Keratinocyte (primary cell): ENCODE results near the gene STK32B. TPM values are rescaled to one million over a fixed set of nuclear protein-coding genes. Genes with fewer than 3 reads are reported as not detected.

Experiments used
- DNase-seq: peaks from one replicate; pipeline ENCODE4 v3.0.0-alpha.2; 2011; ENCODE audit warnings: low read depth, missing footprints, low spot score
- FAIRE-seq: peaks from 2 replicates; lab custom pipeline; 2011; peaks lifted over from hg19 to GRCh38; lab: Jason Lieb, UNC
- H2AFZ ChIP-seq: 2 replicates; pipeline ENCODE4 v1.6.0; 2012; ENCODE audit warnings: low read length, control low read depth, inconsistent platforms; ENCODE audit not compliant: control insufficient read depth
- H3K27ac ChIP-seq: 2 replicates; pipeline ENCODE4 v1.5.1; 2011; ENCODE audit warnings: low read length; ENCODE audit not compliant: control insufficient read depth, insufficient read depth
- H3K27me3 ChIP-seq: 3 replicates; pipeline ENCODE4 v1.6.0; 2011; ENCODE audit warnings: low read length; ENCODE audit not compliant: control insufficient read depth, insufficient read depth; ENCODE audit errors: extremely low read depth
- H3K36me3 ChIP-seq, 2 experiments: 2 replicates in 1 of 2; 3 replicates in 1 of 2; pipeline ENCODE4 v1.5.1; 2011; ENCODE audit warnings: low read length in 2 of 2, mild to moderate bottlenecking in 1 of 2; ENCODE audit not compliant: control insufficient read depth in 2 of 2, insufficient read depth in 2 of 2; ENCODE audit errors: extremely low read depth in 1 of 2
- H3K4me1 ChIP-seq: 3 replicates; pipeline ENCODE4 v1.5.1; 2011; ENCODE audit warnings: low read length; ENCODE audit not compliant: control insufficient read depth, insufficient read depth; ENCODE audit errors: extremely low read depth
- H3K4me2 ChIP-seq: 3 replicates; pipeline ENCODE4 v1.6.0; 2011; ENCODE audit warnings: low read depth, low read length; ENCODE audit not compliant: control insufficient read depth, insufficient read depth; ENCODE audit errors: extremely low read depth
- H3K4me3 ChIP-seq, 3 experiments: fragments of 200-600 bp in 1 of 3; sonication (generic) in 1 of 3; 2 replicates in 2 of 3; 3 replicates in 1 of 3; pipeline ENCODE4 v1.5.1; 2011 to 2016; ENCODE audit warnings: low read length in 3 of 3, mild to moderate bottlenecking in 3 of 3, control low read depth in 2 of 3, inconsistent platforms in 1 of 3, low read depth in 1 of 3, mixed read lengths in 1 of 3, mixed run types in 1 of 3, moderate library complexity in 1 of 3; ENCODE audit not compliant: control insufficient read depth in 2 of 3, insufficient read depth in 2 of 3; ENCODE audit errors: extremely low read depth in 1 of 3
- H3K79me2 ChIP-seq: 2 replicates; pipeline ENCODE4 v1.6.0; 2012; ENCODE audit warnings: low read length; ENCODE audit not compliant: control insufficient read depth, insufficient read depth
- H3K9ac ChIP-seq: 3 replicates; pipeline ENCODE4 v1.6.0; 2011; ENCODE audit warnings: low read length; ENCODE audit not compliant: control insufficient read depth, insufficient read depth; ENCODE audit errors: extremely low read depth
- H3K9me1 ChIP-seq: 3 replicates; pipeline ENCODE4 v1.6.0; 2011; ENCODE audit warnings: low read length; ENCODE audit not compliant: control insufficient read depth, insufficient read depth; ENCODE audit errors: extremely low read depth
- H3K9me3 ChIP-seq: 2 replicates; pipeline ENCODE4 v1.5.1; 2012; ENCODE audit warnings: low read depth, low read length; ENCODE audit not compliant: control insufficient read depth
- H4K20me1 ChIP-seq: 3 replicates; pipeline ENCODE4 v1.6.0; 2011; ENCODE audit warnings: low read length; ENCODE audit not compliant: control insufficient read depth, insufficient read depth; ENCODE audit errors: extremely low read depth
- CTCF ChIP-seq, 3 experiments: IDR thresholded peaks in 1 of 3; conservative IDR thresholded peaks in 1 of 3; optimal IDR thresholded peaks in 1 of 3; 2 replicates in 2 of 3; 3 replicates in 1 of 3; pipeline versions ENCODE3 to v1.5.1; 2011; ENCODE audit warnings: low read length in 3 of 3, mild to moderate bottlenecking in 3 of 3, moderate library complexity in 2 of 3, control low read depth in 1 of 3, inconsistent platforms in 1 of 3; ENCODE audit not compliant: insufficient read depth in 2 of 3; ENCODE audit errors: extremely low read depth in 1 of 3
- EZH2 ChIP-seq: IDR thresholded peaks from one replicate; pipeline ENCODE4 v1.6.1; 2012; ENCODE audit warnings: inconsistent platforms, mild to moderate bottlenecking, low read length, moderate library complexity
- dilution Hi-C: fragments of 300-500 bp; cut with MboI; formaldehyde crosslinking; loops from one replicate; pipeline ENCODE4 v1.7.0; 2020; ENCODE audit warnings: low sequenced_read_pairs; ENCODE audit not compliant: extremely low pct_ligation_motif_present
- polyA plus RNA-seq, 5 experiments: library from polyadenylated mRNA; depleted of rRNA in 3 of 5; stranded (reverse) in 3 of 5; stranded (forward) in 1 of 5; unstranded in 1 of 5; fragments of >200 nt; gene quantifications; 1 replicate in 1 of 5; 2 replicates in 3 of 5; 3 replicates in 1 of 5; pipeline versions ENCODE4 v1.2.1 to v1.2.3, GENCODE V29; 2011 to 2012; ENCODE audit warnings: missing spikeins in 2 of 5, low read depth in 1 of 5, low replicate concordance in 1 of 5
- small RNA-seq, 3 experiments: library from RNA; depleted of rRNA; stranded (forward); fragments of <200 nt; gene quantifications; one replicate each; pipeline ENCODE3, GENCODE V24; 2012; ENCODE audit warnings: low read depth in 3 of 3, low replicate concordance in 1 of 3; ENCODE audit not compliant: insufficient read length in 3 of 3

Gene STK32B
- polyA plus RNA-seq, 1 donor (not counting 4 experiments of a cell fraction or from before 2014, with no cell fraction given): 3.4 TPM

GRCh38 chr4:5545271-5545670 lies 494.0 kb downstream of the STK32B start:
- peaks cover 0 to 5% of the 10 kb centered on the region in 2 experiments for H3K36me3 ChIP-seq
- FAIRE-seq (no peak), DNase-seq (no peak)
- dilution Hi-C loops: no loop called here
- H3K4me1 ChIP-seq: no peaks in the 10 kb centered on the region
- H3K9me3 ChIP-seq: no peaks in the 10 kb centered on the region
- no peaks in the 10 kb centered on the region for H3K27me3 ChIP-seq
- no peak overlapping the region for H2AFZ ChIP-seq
- H3K4me2 ChIP-seq: no peak overlapping the region
- TF ChIP-seq CTCF (optimal IDR thresholded peaks at IDR 0.05 in 1 of 3, IDR thresholded peaks at IDR 0.05 in 1 of 3, conservative IDR thresholded peaks at IDR 0.05 in 1 of 3; ENCODE audit: extremely low read depth in 1 of 3, insufficient read depth in 2 of 3, low read length in 3 of 3) (no peak), EZH2 (no peak)
- H3K27ac ChIP-seq: no peak overlapping the region
- no peak overlapping the region for H3K9ac ChIP-seq
- H3K9me1 ChIP-seq: no peaks in the 10 kb centered on the region
- H4K20me1 ChIP-seq: no peaks in the 10 kb centered on the region
- no peaks in the 10 kb centered on the region for H3K79me2 ChIP-seq
- H3K4me3 ChIP-seq: no peak overlapping the region

- Histone ChIP-seq H3K27me3 (no peaks in the 10 kb centered on the region), H3K9me1 (no peaks in the 10 kb centered on the region), H3K4me3 (no peak overlapping the region), H2AFZ (no peak overlapping the region), H3K4me1 (no peaks in the 10 kb centered on the region), H3K27ac (no peak overlapping the region), H4K20me1 (no peaks in the 10 kb centered on the region), H3K36me3 (peaks cover 0 to 2% of the 10 kb centered on the region in 2 experiments), H3K4me2 (no peak overlapping the region), H3K9ac (no peak overlapping the region), H3K79me2 (no peaks in the 10 kb centered on the region), H3K9me3 (no peaks in the 10 kb centered on the region)
- no peak for DNase-seq
- dilution Hi-C loops: no loop called here
- no peak for FAIRE-seq
- no peak for TF ChIP-seq EZH2
- TF ChIP-seq CTCF (optimal IDR thresholded peaks at IDR 0.05 in 1 of 3, IDR thresholded peaks at IDR 0.05 in 1 of 3, conservative IDR thresholded peaks at IDR 0.05 in 1 of 3; ENCODE audit: extremely low read depth in 1 of 3, insufficient read depth in 2 of 3, low read length in 3 of 3): no peak
Measured at GRCh38 chr4:5547651-5548249, 496.5 kb downstream of the STK32B start.

Small RNAs within 50 kb of the gene (small RNA-seq; reads per million reads assigned to genes)
- gene RF00019: 0 reads per million in 3 experiments

Other genes with a start within 250 kb of the STK32B start
- 0.06 to 0.10 TPM in 2 of 3 replicates, not detected in the other for gene MSX1, start 191.8 kb upstream of the STK32B start, polyA plus RNA-seq
- 0.17 to 0.54 TPM (median 0.30 TPM) in 3 replicates for gene CYTL1, start 32.0 kb upstream of the STK32B start, polyA plus RNA-seq